HT1080 (cell line): ENCODE measurements around the gene ITPKB. TPM values are rescaled to one million over a fixed set of nuclear protein-coding genes. Genes with fewer than 3 reads are reported as not detected.
"Not testable (repeated sequence)": the region's sequence is repeated elsewhere in the genome, so short reads cannot be mapped to it uniquely, and the experiment has no call there.

Source experiments
- DNase-seq: peaks from one replicate; pipeline ENCODE4 v3.0.0-alpha.2; 2015; ENCODE audit warnings: low read depth
- polyA plus RNA-seq, 2 experiments: library from polyadenylated mRNA; depleted of rRNA; stranded (reverse); fragments of >200 nt; gene quantifications; 2 replicates each; pipeline ENCODE4 v1.2.3, GENCODE V29; 2015
- total RNA-seq: library from RNA; depleted of rRNA; stranded (reverse); fragments of >200 nt; shearing (Covaris generic); gene quantifications from 2 replicates; pipeline ENCODE4 v1.2.3, GENCODE V29; 2014; rRNA removed

The ITPKB gene
- 5.8 and 8.0 TPM in 2 replicates for total RNA-seq
- 5.5 and 7.0 TPM in 2 replicates for polyA plus RNA-seq (2015; cell fraction: cytosol; rRNA removed)
- 19.9 and 20.5 TPM in 2 replicates for polyA plus RNA-seq (2015; cell fraction: nucleus; rRNA removed)

- peak; percentile 85 for DNase-seq
Measured at GRCh38 chr1:226738995-226739695, at the start of gene ITPKB. ITPKB (minus strand) TSS chr1:226739282; CDS start chr1:226737458, 1,824 bp downstream.

- DNase-seq, result no peak
Measured at GRCh38 chr1:226787638-226788037, 48.6 kb upstream of the ITPKB start.

- DNase-seq, result no peak
Measured at GRCh38 chr1:226787071-226787470, 48.0 kb upstream of the ITPKB start.

GRCh38 chr1:226786550-226786949 is 47.5 kb upstream of the ITPKB start:
- DNase-seq, result no peak

GRCh38 chr1:226785805-226786204 is 46.7 kb upstream of the ITPKB start:
- no peak for DNase-seq

GRCh38 chr1:226784081-226785049 is 45.3 kb upstream of the ITPKB start:
- peak; percentile 79 for DNase-seq

- peak; percentile 30 for DNase-seq
Measured at GRCh38 chr1:226782845-226783601, 43.9 kb upstream of the ITPKB start.

GRCh38 chr1:226781937-226782609 is 43.0 kb upstream of the ITPKB start:
- no peak for DNase-seq

GRCh38 chr1:226779561-226779960 is 40.5 kb upstream of the ITPKB start:
- DNase-seq, result no peak

- DNase-seq, result peak; percentile 92
Measured at GRCh38 chr1:226778657-226779058, 39.6 kb upstream of the ITPKB start.

GRCh38 chr1:226776975-226777374 is 37.9 kb upstream of the ITPKB start:
- no peak for DNase-seq

- DNase-seq, result no peak
Measured at GRCh38 chr1:226776066-226776465, 37.0 kb upstream of the ITPKB start.

GRCh38 chr1:226772446-226773139 is 33.5 kb upstream of the ITPKB start:
- DNase-seq, result no peak

- DNase-seq, result not testable (repeated sequence)
Measured at GRCh38 chr1:226767170-226767569, 28.1 kb upstream of the ITPKB start.

- no peak for DNase-seq
Measured at GRCh38 chr1:226766565-226766964, 27.5 kb upstream of the ITPKB start.

- DNase-seq, result no peak
Measured at GRCh38 chr1:226764533-226764932, 25.5 kb upstream of the ITPKB start.

- peak; percentile 97 for DNase-seq
Measured at GRCh38 chr1:226763905-226764264, 24.8 kb upstream of the ITPKB start.

GRCh38 chr1:226762988-226763904 is 24.2 kb upstream of the ITPKB start:
- peak; percentile 35 for DNase-seq

GRCh38 chr1:226762055-226762454 is 23.0 kb upstream of the ITPKB start:
- DNase-seq, result no peak
